GM23338 (cell line): Measurements from ENCODE around the gene PLCH2. TPM values are rescaled to one million over a fixed set of nuclear protein-coding genes. Genes with fewer than 3 reads are reported as not detected.

ENCODE experiments used
- ATAC-seq: fragments of 200-7000 bp; cut with Tn5 transposase; 3 replicates; pipeline ENCODE4 v1.9.1; 2020
- DNase-seq: peaks from one replicate; pipeline ENCODE4 v3.0.0-alpha.2; 2015; ENCODE audit warnings: low spot score
- H2AFZ ChIP-seq: fragments of 200-600 bp; sonication (generic); 2 replicates; pipeline ENCODE4 v1.8.0; 2016; ENCODE audit warnings: antibody characterized with exemption, mild to moderate bottlenecking, moderate library complexity
- H3F3A ChIP-seq: fragments of 200-600 bp; sonication (generic); replicated peaks from 2 replicates; pipeline ENCODE4 v1.8.0; 2017; ENCODE audit warnings: antibody characterized with exemption, mixed run types, low read depth
- H3K27ac ChIP-seq: fragments of 200-600 bp; sonication (generic); 2 replicates; pipeline ENCODE4 v1.6.1; 2016; ENCODE audit warnings: low read depth
- H3K27me3 ChIP-seq: fragments of 200-600 bp; sonication (generic); 2 replicates; pipeline ENCODE4 v1.8.0; 2016; ENCODE audit warnings: mild to moderate bottlenecking, mixed run types, moderate library complexity; ENCODE audit not compliant: insufficient read depth
- H3K36me3 ChIP-seq: fragments of 200-600 bp; sonication (generic); 2 replicates; pipeline ENCODE4 v1.8.0; 2016; ENCODE audit warnings: mild to moderate bottlenecking; ENCODE audit not compliant: insufficient read depth
- H3K4me1 ChIP-seq: fragments of 200-600 bp; sonication (generic); 2 replicates; pipeline ENCODE4 v1.8.0; 2016; ENCODE audit warnings: mild to moderate bottlenecking, moderate library complexity; ENCODE audit not compliant: insufficient read depth
- H3K4me2 ChIP-seq: fragments of 200-600 bp; sonication (generic); 2 replicates; pipeline ENCODE4 v1.7.1; 2017; ENCODE audit warnings: mixed run types
- H3K4me3 ChIP-seq: fragments of 200-600 bp; sonication (generic); 2 replicates; pipeline ENCODE4 v1.6.1; 2016; ENCODE audit warnings: mixed run types
- H3K79me2 ChIP-seq: fragments of 200-600 bp; sonication (generic); replicated peaks from 2 replicates; pipeline ENCODE4 v1.8.0; 2017; ENCODE audit warnings: mild to moderate bottlenecking; ENCODE audit not compliant: insufficient read depth
- H3K9me2 ChIP-seq: fragments of 200-600 bp; sonication (generic); 2 replicates; pipeline ENCODE4 v1.8.0; 2017; ENCODE audit not compliant: insufficient read depth
- H4K20me1 ChIP-seq: fragments of 200-600 bp; sonication (generic); replicated peaks from 2 replicates; pipeline ENCODE4 v1.8.0; 2017; ENCODE audit warnings: mild to moderate bottlenecking; ENCODE audit not compliant: insufficient read depth
- H3K27ac Mint-ChIP-seq: 2 replicates; pipeline ENCODE4 v1.8.0; 2020; ENCODE audit warnings: inconsistent platforms, mild to moderate bottlenecking, moderate library complexity, mixed read lengths
- H3K27me3 Mint-ChIP-seq: 3 replicates; pipeline ENCODE4 v1.8.0; 2022; ENCODE audit warnings: low read depth, mild to moderate bottlenecking, moderate library complexity, mixed read lengths, inconsistent platforms; ENCODE audit not compliant: insufficient read depth, poor library complexity
- H3K36me3 Mint-ChIP-seq: 3 replicates; pipeline ENCODE4 v1.8.0; 2021; ENCODE audit warnings: low read depth, mild to moderate bottlenecking, inconsistent platforms, moderate library complexity, mixed read lengths
- H3K4me1 Mint-ChIP-seq: 3 replicates; pipeline ENCODE4 v1.8.0; 2020; ENCODE audit warnings: mild to moderate bottlenecking, inconsistent platforms, mixed read lengths
- H3K4me3 Mint-ChIP-seq: 3 replicates; pipeline ENCODE4 v1.8.0; 2021; ENCODE audit warnings: moderate library complexity, mild to moderate bottlenecking, inconsistent platforms, mixed read lengths
- H3K9me3 Mint-ChIP-seq: 3 replicates; pipeline ENCODE4 v1.8.0; 2020; ENCODE audit warnings: moderate library complexity, mild to moderate bottlenecking, inconsistent platforms, mixed read lengths
- EZH2 ChIP-seq: fragments of 200-600 bp; sonication (generic); IDR thresholded peaks from one replicate; pipeline ENCODE4 v1.8.0; 2017; ENCODE audit warnings: antibody characterized with exemption, mild to moderate bottlenecking, low read depth; ENCODE audit not compliant: unreplicated experiment
- JUNB ChIP-seq: IDR thresholded peaks from one replicate; pipeline ENCODE4 v1.6.1; 2016; ENCODE audit warnings: antibody characterized with exemption; ENCODE audit not compliant: unreplicated experiment
- POLR2AphosphoS5 ChIP-seq: IDR thresholded peaks from 2 replicates; pipeline ENCODE4 v1.6.1; 2016; ENCODE audit warnings: antibody characterized with exemption, low read depth
- STAT1 ChIP-seq: IDR thresholded peaks from one replicate; pipeline ENCODE4 v1.6.1; 2016; ENCODE audit warnings: antibody characterized with exemption; ENCODE audit not compliant: unreplicated experiment
- ZNF331 ChIP-seq: fragments of 250-450 bp; sonication (Bioruptor Pico); IDR thresholded peaks from 2 replicates; pipeline ENCODE4 v1.5.0; 2020; ENCODE audit warnings: low read depth, mild to moderate bottlenecking, moderate library complexity
- polyA plus RNA-seq: library from polyadenylated mRNA; unstranded; fragments of >200 nt; fragmentation: Nextera tagmentation; extraction: Ambion mirVana; gene quantifications from 2 replicates; pipeline ENCODE4 v1.2.1, GENCODE V29; 2016
- total RNA-seq: library from RNA; depleted of rRNA; stranded (reverse); fragments of >200 nt; shearing (Covaris generic); gene quantifications from 2 replicates; pipeline ENCODE4 v1.2.3, GENCODE V29; 2014
- TF ChIP-seq, protein P1 (sequence below), 2 experiments: fragments of 200-600 bp in 1 of 2; sonication (generic) in 1 of 2; conservative IDR thresholded peaks; 2 replicates each; pipeline versions ENCODE4 v1.5.1 to v1.6.1; 2016 to 2017; ENCODE audit warnings: antibody characterized with exemption in 2 of 2, low read depth in 2 of 2, mild to moderate bottlenecking in 2 of 2, moderate library complexity in 1 of 2
- TF ChIP-seq, protein P2 (sequence below): fragments of 250-450 bp; sonication (Bioruptor Pico); IDR thresholded peaks from 2 replicates; pipeline ENCODE4 v1.5.0; 2020; ENCODE audit warnings: mild to moderate bottlenecking, moderate library complexity

PLCH2 gene
- total and polyA plus RNA-seq, 2 experiments from 2014 or later, result 0.31 TPM; not detected in 1

- TF ChIP-seq, protein P1, sequence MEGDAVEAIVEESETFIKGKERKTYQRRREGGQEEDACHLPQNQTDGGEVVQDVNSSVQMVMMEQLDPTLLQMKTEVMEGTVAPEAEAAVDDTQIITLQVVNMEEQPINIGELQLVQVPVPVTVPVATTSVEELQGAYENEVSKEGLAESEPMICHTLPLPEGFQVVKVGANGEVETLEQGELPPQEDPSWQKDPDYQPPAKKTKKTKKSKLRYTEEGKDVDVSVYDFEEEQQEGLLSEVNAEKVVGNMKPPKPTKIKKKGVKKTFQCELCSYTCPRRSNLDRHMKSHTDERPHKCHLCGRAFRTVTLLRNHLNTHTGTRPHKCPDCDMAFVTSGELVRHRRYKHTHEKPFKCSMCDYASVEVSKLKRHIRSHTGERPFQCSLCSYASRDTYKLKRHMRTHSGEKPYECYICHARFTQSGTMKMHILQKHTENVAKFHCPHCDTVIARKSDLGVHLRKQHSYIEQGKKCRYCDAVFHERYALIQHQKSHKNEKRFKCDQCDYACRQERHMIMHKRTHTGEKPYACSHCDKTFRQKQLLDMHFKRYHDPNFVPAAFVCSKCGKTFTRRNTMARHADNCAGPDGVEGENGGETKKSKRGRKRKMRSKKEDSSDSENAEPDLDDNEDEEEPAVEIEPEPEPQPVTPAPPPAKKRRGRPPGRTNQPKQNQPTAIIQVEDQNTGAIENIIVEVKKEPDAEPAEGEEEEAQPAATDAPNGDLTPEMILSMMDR (conservative IDR thresholded peaks at IDR 0.05; ENCODE audit: low read depth in 2 of 2), result no peak
- no peak for TF ChIP-seq EZH2
Measured at GRCh38 chr1:2446394-2446793, 29.7 kb upstream of the PLCH2 start (continued).

DNA sequence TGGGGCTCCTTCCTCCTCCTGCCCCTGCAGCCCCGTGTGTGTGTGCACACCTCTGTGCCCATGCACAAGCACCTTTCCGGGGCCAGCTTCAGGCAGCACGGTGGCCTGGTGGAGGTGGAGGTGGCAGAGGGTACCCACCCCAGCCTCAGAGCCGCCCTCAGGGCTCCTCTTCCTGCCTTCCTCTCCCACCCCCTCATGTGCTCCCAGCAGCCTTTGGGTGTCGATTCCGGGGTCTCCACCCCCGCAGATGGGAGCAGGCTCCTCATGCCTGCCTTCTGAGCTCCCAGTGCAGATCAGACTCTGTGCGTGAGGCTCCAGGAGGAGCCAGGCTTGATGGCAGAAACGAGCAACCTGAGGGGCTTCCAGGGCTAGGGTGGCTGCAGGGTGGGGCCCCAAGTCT, 29.2 kb upstream of the PLCH2 start:
- no peaks in the 10 kb centered on the region for H3F3A ChIP-seq
- no peaks in the 10 kb centered on the region for H3K9me3 Mint-ChIP-seq
- DNase-seq, result no peak
- H3K27ac Mint-ChIP-seq, result no peak overlapping the region
- H3K4me1 ChIP-seq, result no peaks in the 10 kb centered on the region
- H3K4me3 Mint-ChIP-seq, result no peak overlapping the region
- ATAC-seq, result no peak
- no peaks in the 10 kb centered on the region for H3K9me2 ChIP-seq
- H3K36me3 ChIP-seq, result no peaks in the 10 kb centered on the region
- H3K4me3 ChIP-seq, result no peak overlapping the region
- H3K27me3 Mint-ChIP-seq, result peaks cover 9% of the 10 kb centered on the region
- peaks cover 19% of the 10 kb centered on the region for H3K27me3 ChIP-seq
- H3K79me2 ChIP-seq, result no peaks in the 10 kb centered on the region
- H4K20me1 ChIP-seq, result no peaks in the 10 kb centered on the region
- no peak for TF ChIP-seq JUNB
- no peak for TF ChIP-seq ZNF331 (CRISPR knock-in tag)
- TF ChIP-seq, protein P2, sequence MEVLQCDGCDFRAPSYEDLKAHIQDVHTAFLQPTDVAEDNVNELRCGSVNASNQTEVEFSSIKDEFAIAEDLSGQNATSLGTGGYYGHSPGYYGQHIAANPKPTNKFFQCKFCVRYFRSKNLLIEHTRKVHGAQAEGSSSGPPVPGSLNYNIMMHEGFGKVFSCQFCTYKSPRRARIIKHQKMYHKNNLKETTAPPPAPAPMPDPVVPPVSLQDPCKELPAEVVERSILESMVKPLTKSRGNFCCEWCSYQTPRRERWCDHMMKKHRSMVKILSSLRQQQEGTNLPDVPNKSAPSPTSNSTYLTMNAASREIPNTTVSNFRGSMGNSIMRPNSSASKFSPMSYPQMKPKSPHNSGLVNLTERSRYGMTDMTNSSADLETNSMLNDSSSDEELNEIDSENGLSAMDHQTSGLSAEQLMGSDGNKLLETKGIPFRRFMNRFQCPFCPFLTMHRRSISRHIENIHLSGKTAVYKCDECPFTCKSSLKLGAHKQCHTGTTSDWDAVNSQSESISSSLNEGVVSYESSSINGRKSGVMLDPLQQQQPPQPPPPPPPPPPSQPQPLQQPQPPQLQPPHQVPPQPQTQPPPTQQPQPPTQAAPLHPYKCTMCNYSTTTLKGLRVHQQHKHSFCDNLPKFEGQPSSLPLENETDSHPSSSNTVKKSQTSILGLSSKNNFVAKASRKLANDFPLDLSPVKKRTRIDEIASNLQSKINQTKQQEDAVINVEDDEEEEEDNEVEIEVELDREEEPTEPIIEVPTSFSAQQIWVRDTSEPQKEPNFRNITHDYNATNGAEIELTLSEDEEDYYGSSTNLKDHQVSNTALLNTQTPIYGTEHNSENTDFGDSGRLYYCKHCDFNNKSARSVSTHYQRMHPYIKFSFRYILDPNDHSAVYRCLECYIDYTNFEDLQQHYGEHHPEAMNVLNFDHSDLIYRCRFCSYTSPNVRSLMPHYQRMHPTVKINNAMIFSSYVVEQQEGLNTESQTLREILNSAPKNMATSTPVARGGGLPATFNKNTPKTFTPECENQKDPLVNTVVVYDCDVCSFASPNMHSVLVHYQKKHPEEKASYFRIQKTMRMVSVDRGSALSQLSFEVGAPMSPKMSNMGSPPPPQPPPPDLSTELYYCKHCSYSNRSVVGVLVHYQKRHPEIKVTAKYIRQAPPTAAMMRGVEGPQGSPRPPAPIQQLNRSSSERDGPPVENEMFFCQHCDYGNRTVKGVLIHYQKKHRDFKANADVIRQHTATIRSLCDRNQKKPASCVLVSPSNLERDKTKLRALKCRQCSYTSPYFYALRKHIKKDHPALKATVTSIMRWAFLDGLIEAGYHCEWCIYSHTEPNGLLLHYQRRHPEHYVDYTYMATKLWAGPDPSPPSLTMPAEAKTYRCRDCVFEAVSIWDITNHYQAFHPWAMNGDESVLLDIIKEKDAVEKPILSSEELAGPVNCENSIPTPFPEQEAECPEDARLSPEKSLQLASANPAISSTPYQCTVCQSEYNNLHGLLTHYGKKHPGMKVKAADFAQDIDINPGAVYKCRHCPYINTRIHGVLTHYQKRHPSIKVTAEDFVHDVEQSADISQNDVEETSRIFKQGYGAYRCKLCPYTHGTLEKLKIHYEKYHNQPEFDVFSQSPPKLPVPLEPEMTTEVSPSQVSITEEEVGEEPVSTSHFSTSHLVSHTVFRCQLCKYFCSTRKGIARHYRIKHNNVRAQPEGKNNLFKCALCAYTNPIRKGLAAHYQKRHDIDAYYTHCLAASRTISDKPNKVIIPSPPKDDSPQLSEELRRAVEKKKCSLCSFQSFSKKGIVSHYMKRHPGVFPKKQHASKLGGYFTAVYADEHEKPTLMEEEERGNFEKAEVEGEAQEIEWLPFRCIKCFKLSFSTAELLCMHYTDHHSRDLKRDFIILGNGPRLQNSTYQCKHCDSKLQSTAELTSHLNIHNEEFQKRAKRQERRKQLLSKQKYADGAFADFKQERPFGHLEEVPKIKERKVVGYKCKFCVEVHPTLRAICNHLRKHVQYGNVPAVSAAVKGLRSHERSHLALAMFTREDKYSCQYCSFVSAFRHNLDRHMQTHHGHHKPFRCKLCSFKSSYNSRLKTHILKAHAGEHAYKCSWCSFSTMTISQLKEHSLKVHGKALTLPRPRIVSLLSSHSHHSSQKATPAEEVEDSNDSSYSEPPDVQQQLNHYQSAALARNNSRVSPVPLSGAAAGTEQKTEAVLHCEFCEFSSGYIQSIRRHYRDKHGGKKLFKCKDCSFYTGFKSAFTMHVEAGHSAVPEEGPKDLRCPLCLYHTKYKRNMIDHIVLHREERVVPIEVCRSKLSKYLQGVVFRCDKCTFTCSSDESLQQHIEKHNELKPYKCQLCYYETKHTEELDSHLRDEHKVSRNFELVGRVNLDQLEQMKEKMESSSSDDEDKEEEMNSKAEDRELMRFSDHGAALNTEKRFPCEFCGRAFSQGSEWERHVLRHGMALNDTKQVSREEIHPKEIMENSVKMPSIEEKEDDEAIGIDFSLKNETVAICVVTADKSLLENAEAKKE (CRISPR knock-in tag), result no peak
- no peak for TF ChIP-seq POLR2AphosphoS5
- TF ChIP-seq EZH2, result no peak
- TF ChIP-seq STAT1, result no peak
- H3K4me1 Mint-ChIP-seq, result peaks cover 14% of the 10 kb centered on the region
- no peak overlapping the region for H3K27ac ChIP-seq
- H2AFZ ChIP-seq, result no peak overlapping the region
- H3K4me2 ChIP-seq, result no peak overlapping the region
- no peaks in the 10 kb centered on the region for H3K36me3 Mint-ChIP-seq
